GM23248 (cell line): Measurements from ENCODE around the gene THAP5. TPM values are rescaled to one million over a fixed set of nuclear protein-coding genes. Genes with fewer than 3 reads are reported as not detected.

Experiments used
- DNase-seq: peaks from one replicate; pipeline ENCODE4 v3.0.0-alpha.2; 2015
- H2AFZ ChIP-seq: fragments of 200-600 bp; sonication (generic); 2 replicates; pipeline ENCODE4 v1.6.1; 2016; ENCODE audit warnings: antibody characterized with exemption
- H3F3A ChIP-seq: fragments of 200-600 bp; sonication (generic); 2 replicates; pipeline ENCODE4 v1.6.1; 2016; ENCODE audit warnings: mild to moderate bottlenecking, antibody characterized with exemption, mixed run types; ENCODE audit not compliant: insufficient read depth
- H3K27ac ChIP-seq: fragments of 200-600 bp; sonication (generic); 2 replicates; pipeline ENCODE4 v1.5.1; 2016; ENCODE audit warnings: mild to moderate bottlenecking
- H3K27me3 ChIP-seq: fragments of 200-600 bp; sonication (generic); replicated peaks from 2 replicates; pipeline ENCODE4 v1.6.1; 2016; ENCODE audit warnings: mild to moderate bottlenecking; ENCODE audit not compliant: insufficient read depth
- H3K36me3 ChIP-seq: fragments of 200-600 bp; sonication (generic); 2 replicates; pipeline ENCODE4 v1.6.1; 2016; ENCODE audit warnings: low read depth, mild to moderate bottlenecking
- H3K4me1 ChIP-seq: fragments of 200-600 bp; sonication (generic); 2 replicates; pipeline ENCODE4 v1.6.1; 2016; ENCODE audit warnings: mild to moderate bottlenecking; ENCODE audit not compliant: insufficient read depth
- H3K4me2 ChIP-seq: fragments of 200-600 bp; sonication (generic); one replicate; pipeline ENCODE4 v1.6.1; 2016; ENCODE audit warnings: mild to moderate bottlenecking; ENCODE audit not compliant: unreplicated experiment
- H3K4me3 ChIP-seq: fragments of 200-600 bp; sonication (generic); 2 replicates; pipeline ENCODE4 v1.5.1; 2016; ENCODE audit warnings: mild to moderate bottlenecking
- H3K79me2 ChIP-seq: fragments of 200-600 bp; sonication (generic); 2 replicates; pipeline ENCODE4 v1.6.1; 2016; ENCODE audit warnings: mild to moderate bottlenecking; ENCODE audit not compliant: insufficient read depth
- H3K9ac ChIP-seq: fragments of 200-600 bp; sonication (generic); 2 replicates; pipeline ENCODE4 v1.6.1; 2016; ENCODE audit warnings: mild to moderate bottlenecking
- H3K9me2 ChIP-seq: fragments of 200-600 bp; sonication (generic); 2 replicates; pipeline ENCODE4 v1.6.1; 2016; ENCODE audit warnings: mixed run types, mild to moderate bottlenecking, moderate library complexity; ENCODE audit not compliant: insufficient read depth
- H3K9me3 ChIP-seq: fragments of 200-600 bp; sonication (generic); one replicate; pipeline ENCODE4 v1.6.1; 2017; ENCODE audit warnings: low read depth
- H4K20me1 ChIP-seq: fragments of 200-600 bp; sonication (generic); 2 replicates; pipeline ENCODE4 v1.6.0; 2016; ENCODE audit not compliant: insufficient read depth
- EZH2 ChIP-seq: fragments of 200-600 bp; sonication (generic); IDR thresholded peaks from 2 replicates; pipeline ENCODE4 v1.6.1; 2018; ENCODE audit warnings: antibody characterized with exemption, mild to moderate bottlenecking; ENCODE audit not compliant: insufficient read depth, poor library complexity, severe bottlenecking
- EZH2phosphoT487 ChIP-seq: fragments of 200-600 bp; sonication (generic); IDR thresholded peaks from 2 replicates; pipeline ENCODE4 v1.6.1; 2018; ENCODE audit warnings: antibody characterized with exemption, moderate library complexity, mild to moderate bottlenecking, low read depth; ENCODE audit not compliant: insufficient read depth
- WGBS, 2 experiments: methylation state at CpG; one replicate each; pipeline ENCODE4 v1.1.6; 2015 to 2017; ENCODE audit warnings: low lambda C conversion rate in 2 of 2, low coverage in 1 of 2; ENCODE audit errors: missing lambda C conversion rate in 2 of 2; 5-methylcytosine and 5-hydroxymethylcytosine counted together
- in situ Hi-C: fragments of 300-500 bp; cut with MboI; formaldehyde crosslinking; loops from 2 replicates; pipeline ENCODE4 v1.15.0; 2020
- polyA plus RNA-seq: library from polyadenylated mRNA; unstranded; fragments of >200 nt; fragmentation: Nextera tagmentation; extraction: Ambion mirVana; gene quantifications from 2 replicates; pipeline ENCODE4 v1.2.1, GENCODE V29; 2016
- total RNA-seq: library from RNA; depleted of rRNA; stranded (reverse); fragments of >200 nt; shearing (Covaris generic); gene quantifications from 2 replicates; pipeline ENCODE4 v1.2.3, GENCODE V29; 2014

THAP5 gene
- total and polyA plus RNA-seq, 2 experiments from 2014 or later = 23.3 to 30.9 TPM

- WGBS, 2 experiments = 60 to 62% methylated on average over 11 of the region's 11 CpGs
- no peaks in the 10 kb centered on the region for H3K36me3 ChIP-seq
- no peak overlapping the region for H3K4me2 ChIP-seq
- H3K9ac ChIP-seq = no peak overlapping the region
- no peaks in the 10 kb centered on the region for H3K4me1 ChIP-seq
- peaks cover 3% of the 10 kb centered on the region; the same call in 1 of the 2 replicates for H3K27me3 ChIP-seq
- no peaks in the 10 kb centered on the region for H3K79me2 ChIP-seq
- DNase-seq = no peak
- H3F3A ChIP-seq = no peaks in the 10 kb centered on the region
- H2AFZ ChIP-seq = no peak overlapping the region
- H3K4me3 ChIP-seq = no peak overlapping the region
- TF ChIP-seq EZH2phosphoT487 (no peak), EZH2 (no peak)
- no peaks in the 10 kb centered on the region for H3K9me3 ChIP-seq
- no peaks in the 10 kb centered on the region for H4K20me1 ChIP-seq
- in situ Hi-C loops = no loop called here
- no peak overlapping the region for H3K27ac ChIP-seq
- H3K9me2 ChIP-seq = no peaks in the 10 kb centered on the region
Measured at GRCh38 chr7:108604307-108605077, 35.0 kb upstream of the THAP5 start.

GRCh38 chr7:108603656-108604306, 34.3 kb upstream of the THAP5 start:
- DNase-seq = no peak
- TF ChIP-seq EZH2 (no peak), EZH2phosphoT487 (no peak)
- no peak overlapping the region for H3K9ac ChIP-seq
- no peaks in the 10 kb centered on the region for H3K9me2 ChIP-seq
- in situ Hi-C loops = no loop called here
- H3K4me3 ChIP-seq = no peak overlapping the region
- H3K27me3 ChIP-seq = peaks cover 10% of the 10 kb centered on the region; the same call in 1 of the 2 replicates
- no peaks in the 10 kb centered on the region for H4K20me1 ChIP-seq
- no peaks in the 10 kb centered on the region for H3K4me1 ChIP-seq
- no peak overlapping the region for H2AFZ ChIP-seq
- no peak overlapping the region for H3K4me2 ChIP-seq
- no peaks in the 10 kb centered on the region for H3K36me3 ChIP-seq
- H3K79me2 ChIP-seq = no peaks in the 10 kb centered on the region
- WGBS, 2 experiments = 42 to 45% methylated on average over 8 of the region's 8 CpGs
- H3K27ac ChIP-seq = no peak overlapping the region
- H3F3A ChIP-seq = no peaks in the 10 kb centered on the region
- H3K9me3 ChIP-seq = no peaks in the 10 kb centered on the region

GRCh38 chr7:108600399-108600798, 30.9 kb upstream of the THAP5 start:
- Histone ChIP-seq H4K20me1 (no peaks in the 10 kb centered on the region), H3K9me3 (no peaks in the 10 kb centered on the region), H3K36me3 (no peaks in the 10 kb centered on the region), H3K4me2 (no peak overlapping the region), H3K9ac (no peak overlapping the region), H2AFZ (no peak overlapping the region), H3K79me2 (no peaks in the 10 kb centered on the region), H3K9me2 (no peaks in the 10 kb centered on the region), H3K4me3 (no peak overlapping the region), H3F3A (no peaks in the 10 kb centered on the region), H3K27ac (no peak overlapping the region), H3K27me3 (peaks cover 16% of the 10 kb centered on the region), H3K4me1 (no peaks in the 10 kb centered on the region)
- in situ Hi-C loops = no loop called here
- TF ChIP-seq EZH2 = no peak
- no peak for TF ChIP-seq EZH2phosphoT487
- no peak for DNase-seq
- WGBS, 2 experiments = 0% methylated on average over 1 of the region's 1 CpG

GRCh38 chr7:108598914-108599580, 29.5 kb upstream of the THAP5 start:
- Histone ChIP-seq H3K27me3 (peaks cover 16% of the 10 kb centered on the region), H3K4me3 (no peak overlapping the region), H3K9ac (no peak overlapping the region), H3K9me2 (no peaks in the 10 kb centered on the region), H3K4me2 (no peak overlapping the region), H3K27ac (no peak overlapping the region), H3K9me3 (no peaks in the 10 kb centered on the region), H4K20me1 (no peaks in the 10 kb centered on the region), H3K79me2 (no peaks in the 10 kb centered on the region), H3K4me1 (no peaks in the 10 kb centered on the region), H3F3A (no peaks in the 10 kb centered on the region), H2AFZ (no peak overlapping the region), H3K36me3 (no peaks in the 10 kb centered on the region)
- WGBS, 2 experiments = 54 to 56% methylated on average over 6 of the region's 6 CpGs
- in situ Hi-C loops = no loop called here
- DNase-seq = no peak
- no peak for TF ChIP-seq EZH2
- no peak for TF ChIP-seq EZH2phosphoT487
